Measurements from ENCODE around the gene GFER.

Gene GFER

GRCh38 chr16:2015117-2015946 lies 31.3 kb downstream of the GFER start:
- H2BK5ac ChIP-seq (ENCODE audit: low read depth, low read length, poor library complexity) = no peak overlapping the region

GRCh38 chr16:2015947-2016208 lies 31.9 kb downstream of the GFER start:
- H2BK5ac ChIP-seq (ENCODE audit: low read depth, low read length, poor library complexity) = no peak overlapping the region

More at GRCh38 chr16:2015117-2015946, 31.3 kb downstream of the GFER start:
- Histone ChIP-seq H4K91ac (ENCODE audit: low read depth, low read length) (no peak overlapping the region), H3K18ac (ENCODE audit: low read length) (no peak overlapping the region), H3K4ac (ENCODE audit: low read depth, low read length) (no peak overlapping the region), H3K4me3 (ENCODE audit: low read depth, low read length) (no peak overlapping the region), H3K4me2 (ENCODE audit: low read length) (no peak overlapping the region), H2AFZ (ENCODE audit: insufficient read depth, low read length, poor library complexity) (no peak overlapping the region), H2BK120ac (ENCODE audit: insufficient read depth, low read length, poor library complexity) (no peak overlapping the region), H3K9ac (ENCODE audit: low read length) (no peak overlapping the region), H3K79me1 (ENCODE audit: low read length) (no peaks in the 10 kb centered on the region), H3K79me2 (ENCODE audit: control insufficient read depth, insufficient read depth, low read length, poor library complexity) (no peaks in the 10 kb centered on the region), H2BK12ac (ENCODE audit: low read length) (no peak overlapping the region), H4K8ac (ENCODE audit: low read depth, low read length) (no peak overlapping the region), H4K12ac (ENCODE audit: low read depth, low read length) (no peak overlapping the region), H3K4me1 (ENCODE audit: control insufficient read depth in 1 of 2, insufficient read depth in 2 of 2, low read length in 2 of 2) (peaks cover 10 to 12% of the 10 kb centered on the region in 2 experiments), H3K27ac (ENCODE audit: low read depth, low read length) (no peak overlapping the region), H3K14ac (ENCODE audit: low read length) (no peak overlapping the region), H3K23ac (ENCODE audit: low read length) (no peak overlapping the region), H3K36me3 (ENCODE audit: control insufficient read depth in 1 of 2, insufficient read depth in 2 of 2, low read length in 2 of 2) (no peaks in the 10 kb centered on the region), H3K9me3 (ENCODE audit: insufficient read depth, low read depth, low read length) (peaks cover 1% of the 10 kb centered on the region), H3K27me3 (ENCODE audit: insufficient read depth, low read length) (peaks cover 17% of the 10 kb centered on the region), H2AK5ac (ENCODE audit: low read length) (no peak overlapping the region)
- DNase-seq = no peak
- WGBS (ENCODE audit: extremely low coverage, insufficient coverage, insufficient read length) = no CpG with 5 or more reads among the region's 24 CpGs

GRCh38 chr16:2016407-2016922 lies 32.5 kb downstream of the GFER start:
- H3K23ac ChIP-seq (ENCODE audit: low read length) = no peak overlapping the region
- no peak overlapping the region for H3K9ac ChIP-seq (ENCODE audit: low read length)
- H4K12ac ChIP-seq (ENCODE audit: low read depth, low read length) = no peak overlapping the region
- H3K27ac ChIP-seq (ENCODE audit: low read depth, low read length) = no peak overlapping the region
- no peak overlapping the region for H3K18ac ChIP-seq (ENCODE audit: low read length)
- H2AK5ac ChIP-seq (ENCODE audit: low read length) = no peak overlapping the region
- peaks cover 22% of the 10 kb centered on the region for H3K27me3 ChIP-seq (ENCODE audit: insufficient read depth, low read length)
- WGBS (ENCODE audit: extremely low coverage, insufficient coverage, insufficient read length) = no CpG with 5 or more reads among the region's 13 CpGs
- H3K4ac ChIP-seq (ENCODE audit: low read depth, low read length) = no peak overlapping the region
- H3K36me3 ChIP-seq (ENCODE audit: control insufficient read depth in 1 of 2, insufficient read depth in 2 of 2, low read length in 2 of 2) = no peaks in the 10 kb centered on the region
- no peak overlapping the region for H2BK5ac ChIP-seq (ENCODE audit: low read depth, low read length, poor library complexity)
- no peak for DNase-seq
- H2BK12ac ChIP-seq (ENCODE audit: low read length) = no peak overlapping the region
- H3K4me3 ChIP-seq (ENCODE audit: low read depth, low read length) = no peak overlapping the region
- H3K4me1 ChIP-seq (ENCODE audit: control insufficient read depth in 1 of 2, insufficient read depth in 2 of 2, low read length in 2 of 2) = peaks cover 6 to 12% of the 10 kb centered on the region in 2 experiments
- no peaks in the 10 kb centered on the region for H3K79me1 ChIP-seq (ENCODE audit: low read length)
- no peak overlapping the region for H2AFZ ChIP-seq (ENCODE audit: insufficient read depth, low read length, poor library complexity)
- no peak overlapping the region for H3K14ac ChIP-seq (ENCODE audit: low read length)
- no peak overlapping the region for H2BK120ac ChIP-seq (ENCODE audit: insufficient read depth, low read length, poor library complexity)
- peaks cover 2% of the 10 kb centered on the region for H3K9me3 ChIP-seq (ENCODE audit: insufficient read depth, low read depth, low read length)
- H3K4me2 ChIP-seq (ENCODE audit: low read length) = no peak overlapping the region
- no peak overlapping the region for H4K91ac ChIP-seq (ENCODE audit: low read depth, low read length)
- no peaks in the 10 kb centered on the region for H3K79me2 ChIP-seq (ENCODE audit: control insufficient read depth, insufficient read depth, low read length, poor library complexity)
- no peak overlapping the region for H4K8ac ChIP-seq (ENCODE audit: low read depth, low read length)

More at GRCh38 chr16:2015947-2016208, 31.9 kb downstream of the GFER start:
- Histone ChIP-seq H4K12ac (ENCODE audit: low read depth, low read length) (no peak overlapping the region), H2AFZ (ENCODE audit: insufficient read depth, low read length, poor library complexity) (no peak overlapping the region), H2AK5ac (ENCODE audit: low read length) (no peak overlapping the region), H3K27ac (ENCODE audit: low read depth, low read length) (no peak overlapping the region), H3K27me3 (ENCODE audit: insufficient read depth, low read length) (peaks cover 22% of the 10 kb centered on the region), H3K4ac (ENCODE audit: low read depth, low read length) (no peak overlapping the region), H3K79me1 (ENCODE audit: low read length) (no peaks in the 10 kb centered on the region), H3K14ac (ENCODE audit: low read length) (no peak overlapping the region), H2BK12ac (ENCODE audit: low read length) (no peak overlapping the region), H3K23ac (ENCODE audit: low read length) (no peak overlapping the region), H3K18ac (ENCODE audit: low read length) (no peak overlapping the region), H3K4me3 (ENCODE audit: low read depth, low read length) (no peak overlapping the region), H2BK120ac (ENCODE audit: insufficient read depth, low read length, poor library complexity) (no peak overlapping the region), H4K8ac (ENCODE audit: low read depth, low read length) (no peak overlapping the region), H3K9ac (ENCODE audit: low read length) (no peak overlapping the region), H3K4me1 (ENCODE audit: control insufficient read depth in 1 of 2, insufficient read depth in 2 of 2, low read length in 2 of 2) (peaks cover 6 to 12% of the 10 kb centered on the region in 2 experiments), H3K4me2 (ENCODE audit: low read length) (no peak overlapping the region), H3K79me2 (ENCODE audit: control insufficient read depth, insufficient read depth, low read length, poor library complexity) (no peaks in the 10 kb centered on the region), H3K9me3 (ENCODE audit: insufficient read depth, low read depth, low read length) (peaks cover 2% of the 10 kb centered on the region), H4K91ac (ENCODE audit: low read depth, low read length) (no peak overlapping the region), H3K36me3 (ENCODE audit: control insufficient read depth in 1 of 2, insufficient read depth in 2 of 2, low read length in 2 of 2) (no peaks in the 10 kb centered on the region)
- DNase-seq = no peak
- WGBS (ENCODE audit: extremely low coverage, insufficient coverage, insufficient read length) = no CpG with 5 or more reads among the region's 7 CpGs

- peaks cover 22% of the 10 kb centered on the region for H3K27me3 ChIP-seq (ENCODE audit: insufficient read depth, low read length)
- no peaks in the 10 kb centered on the region for H3K36me3 ChIP-seq (ENCODE audit: control insufficient read depth in 1 of 2, insufficient read depth in 2 of 2, low read length in 2 of 2)
- no peak within 1 kb of the TSS for H2BK120ac ChIP-seq (ENCODE audit: insufficient read depth, low read length, poor library complexity)
- peak within 1 kb of the TSS; percentile 29 for H3K4me2 ChIP-seq (ENCODE audit: low read length)
- peaks cover 3% of the 10 kb centered on the region for H3K79me2 ChIP-seq (ENCODE audit: control insufficient read depth, insufficient read depth, low read length, poor library complexity)
- H3K4me1 ChIP-seq (ENCODE audit: control insufficient read depth in 1 of 2, insufficient read depth in 2 of 2, low read length in 2 of 2) = peaks cover 18 to 21% of the 10 kb centered on the region in 2 experiments
- H2AFZ ChIP-seq (ENCODE audit: insufficient read depth, low read length, poor library complexity) = no peak within 1 kb of the TSS
- WGBS (ENCODE audit: extremely low coverage, insufficient coverage, insufficient read length) = no CpG with 5 or more reads among the region's 33 CpGs
- no peak within 1 kb of the TSS for H3K9ac ChIP-seq (ENCODE audit: low read length)
- no peak within 1 kb of the TSS for H3K4me3 ChIP-seq (ENCODE audit: low read depth, low read length)
- H3K79me1 ChIP-seq (ENCODE audit: low read length) = peaks cover 10% of the 10 kb centered on the region
- no peak within 1 kb of the TSS for H4K12ac ChIP-seq (ENCODE audit: low read depth, low read length)
- H4K8ac ChIP-seq (ENCODE audit: low read depth, low read length) = no peak within 1 kb of the TSS
- no peak within 1 kb of the TSS for H4K91ac ChIP-seq (ENCODE audit: low read depth, low read length)
- H3K18ac ChIP-seq (ENCODE audit: low read length) = no peak within 1 kb of the TSS
- H3K4ac ChIP-seq (ENCODE audit: low read depth, low read length) = no peak within 1 kb of the TSS
- DNase-seq = no peak
- H2BK5ac ChIP-seq (ENCODE audit: low read depth, low read length, poor library complexity) = no peak within 1 kb of the TSS
- no peak within 1 kb of the TSS for H2AK5ac ChIP-seq (ENCODE audit: low read length)
- no peak within 1 kb of the TSS for H3K14ac ChIP-seq (ENCODE audit: low read length)
- no peak within 1 kb of the TSS for H2BK12ac ChIP-seq (ENCODE audit: low read length)
- peaks cover 2% of the 10 kb centered on the region for H3K9me3 ChIP-seq (ENCODE audit: insufficient read depth, low read depth, low read length)
- no peak within 1 kb of the TSS for H3K23ac ChIP-seq (ENCODE audit: low read length)
- no peak within 1 kb of the TSS for H3K27ac ChIP-seq (ENCODE audit: low read depth, low read length)
These were observed 35.5 kb downstream of the GFER start, which contains the start of gene NPW for GRCh38 chr16:2019518-2019920. TSS of gene NPW (plus strand) at chr16:2019785.
